K562 (cell line): ENCODE results near the gene SDE2. TPM values are rescaled to one million over a fixed set of nuclear protein-coding genes. Genes with fewer than 3 reads are reported as not detected.

ENCODE experiments used
- ARID4B ChIP-seq: sonication (generic); formaldehyde crosslinking; IDR thresholded peaks from 2 replicates; pipeline ENCODE4 v1.8.0; 2022; ENCODE audit warnings: mild to moderate bottlenecking, missing genetic modification reagents
- CREB3 ChIP-seq: fragments of 450-650 bp; conservative IDR thresholded peaks from 2 replicates; pipeline ENCODE4 v1.6.1; 2016; ENCODE audit warnings: missing genetic modification characterization, low read depth, mild to moderate bottlenecking, missing compliant biosample characterization, moderate library complexity
- HSF4 ChIP-seq: fragments of 250-450 bp; sonication (Bioruptor Pico); IDR thresholded peaks from 2 replicates; pipeline ENCODE4 v2.1.2; 2022; ENCODE audit warnings: mild to moderate bottlenecking, moderate library complexity, borderline replicate concordance
- ILF3 ChIP-seq: fragments of 450-650 bp; IDR thresholded peaks from 2 replicates; pipeline ENCODE4 v1.6.1; 2018; ENCODE audit warnings: antibody characterized with exemption, mild to moderate bottlenecking, moderate library complexity, borderline replicate concordance
- ILK ChIP-seq: fragments of 450-650 bp; IDR thresholded peaks from 2 replicates; pipeline ENCODE4 v1.6.1; 2016; ENCODE audit warnings: missing genetic modification characterization, low read depth, mild to moderate bottlenecking, missing compliant biosample characterization, moderate library complexity, borderline replicate concordance
- JUNB ChIP-seq: fragments of 450-650 bp; formaldehyde crosslinking; conservative IDR thresholded peaks from 2 replicates; pipeline ENCODE4 v1.4.0; 2020; ENCODE audit warnings: mild to moderate bottlenecking
- MCM7 ChIP-seq, 2 experiments: fragments of 450-650 bp; IDR thresholded peaks; 2 replicates each; pipeline ENCODE4 v1.6.1; 2016 to 2018
- POLR2H ChIP-seq: IDR thresholded peaks from 2 replicates; pipeline ENCODE4 v1.6.1; 2016; ENCODE audit warnings: missing genetic modification characterization, low read depth, mild to moderate bottlenecking, control low read depth, missing compliant biosample characterization, moderate library complexity
- SMARCA5 ChIP-seq: fragments of 450-650 bp; IDR thresholded peaks from 2 replicates; pipeline ENCODE4 v1.6.1; 2016
- SRSF1 ChIP-seq: fragments of 200-400 bp; formaldehyde crosslinking; IDR thresholded peaks from 2 replicates; pipeline ENCODE4 v1.6.1; 2017; ENCODE audit warnings: mild to moderate bottlenecking, low read depth, low read length, moderate library complexity
- SRSF3 ChIP-seq: fragments of 200-400 bp; formaldehyde crosslinking; IDR thresholded peaks from 2 replicates; pipeline ENCODE4 v1.6.1; 2016; ENCODE audit warnings: mild to moderate bottlenecking, low read length, moderate library complexity; ENCODE audit not compliant: insufficient read depth
- SUPT5H ChIP-seq: fragments of 450-650 bp; IDR thresholded peaks from 2 replicates; pipeline ENCODE4 v1.6.1; 2016
- ZBTB33 ChIP-seq: sonication (generic); formaldehyde crosslinking; IDR thresholded peaks from 2 replicates; pipeline ENCODE4 v1.8.1; 2023; ENCODE audit warnings: mild to moderate bottlenecking, missing genetic modification reagents
- polyA plus RNA-seq, 8 experiments: library from polyadenylated mRNA; depleted of rRNA in 4 of 8; stranded (reverse) in 5 of 8; unstranded in 3 of 8; fragments of >200 nt; fragmentation: Nextera tagmentation in 2 of 8; fragmentation: Illumina TruSeq in 1 of 8; extraction: Ambion mirVana in 2 of 8; extraction: Trizol in 1 of 8; gene quantifications; 2 replicates each; pipeline versions ENCODE4 v1.2.1 to v1.2.3, GENCODE V29; 2011 to 2014; ENCODE audit warnings: inconsistent platforms in 1 of 8, missing spikeins in 1 of 8
- total RNA-seq, 7 experiments: library from RNA; depleted of rRNA in 6 of 7; stranded (reverse); fragments of >200 nt in 6 of 7; fragmentation: Illumina TruSeq in 2 of 7; extraction: Trizol in 2 of 7; gene quantifications; 2 replicates each; pipeline versions ENCODE4 v1.2.1 to v1.2.3, GENCODE V29; 2011 to 2021; ENCODE audit warnings: low replicate concordance in 1 of 7
- TF ChIP-seq, protein P1 (sequence below): sonication (generic); formaldehyde crosslinking; IDR thresholded peaks from 2 replicates; pipeline ENCODE4 v1.5.0; 2020; ENCODE audit warnings: missing genetic modification reagents
- TF ChIP-seq, protein P2 (sequence below): fragments of 250-450 bp; sonication (Bioruptor Pico); IDR thresholded peaks from 2 replicates; pipeline ENCODE4 v1.5.0; 2020; ENCODE audit warnings: mild to moderate bottlenecking

Gene SDE2
- total and polyA plus RNA-seq, 9 of the 15 experiments (the other 6 are each of a cell fraction or from before 2014, with no cell fraction given), result 14.3 to 62.3 (median 46.0) TPM

- no peak for TF ChIP-seq SRSF3
- no peak for TF ChIP-seq ARID4B
- peak; percentile 96 for TF ChIP-seq ZBTB33 (CRISPR knock-in tag)
- TF ChIP-seq SMARCA5, result no peak
- TF ChIP-seq, protein P1, sequence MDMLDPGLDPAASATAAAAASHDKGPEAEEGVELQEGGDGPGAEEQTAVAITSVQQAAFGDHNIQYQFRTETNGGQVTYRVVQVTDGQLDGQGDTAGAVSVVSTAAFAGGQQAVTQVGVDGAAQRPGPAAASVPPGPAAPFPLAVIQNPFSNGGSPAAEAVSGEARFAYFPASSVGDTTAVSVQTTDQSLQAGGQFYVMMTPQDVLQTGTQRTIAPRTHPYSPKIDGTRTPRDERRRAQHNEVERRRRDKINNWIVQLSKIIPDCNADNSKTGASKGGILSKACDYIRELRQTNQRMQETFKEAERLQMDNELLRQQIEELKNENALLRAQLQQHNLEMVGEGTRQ (CRISPR knock-in tag), result no peak
- TF ChIP-seq, protein P2, sequence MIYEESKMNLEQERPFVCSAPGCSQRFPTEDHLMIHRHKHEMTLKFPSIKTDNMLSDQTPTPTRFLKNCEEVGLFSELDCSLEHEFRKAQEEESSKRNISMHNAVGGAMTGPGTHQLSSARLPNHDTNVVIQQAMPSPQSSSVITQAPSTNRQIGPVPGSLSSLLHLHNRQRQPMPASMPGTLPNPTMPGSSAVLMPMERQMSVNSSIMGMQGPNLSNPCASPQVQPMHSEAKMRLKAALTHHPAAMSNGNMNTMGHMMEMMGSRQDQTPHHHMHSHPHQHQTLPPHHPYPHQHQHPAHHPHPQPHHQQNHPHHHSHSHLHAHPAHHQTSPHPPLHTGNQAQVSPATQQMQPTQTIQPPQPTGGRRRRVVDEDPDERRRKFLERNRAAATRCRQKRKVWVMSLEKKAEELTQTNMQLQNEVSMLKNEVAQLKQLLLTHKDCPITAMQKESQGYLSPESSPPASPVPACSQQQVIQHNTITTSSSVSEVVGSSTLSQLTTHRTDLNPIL (CRISPR knock-in tag), result no peak
- TF ChIP-seq HSF4 (CRISPR knock-in tag), result no peak
- TF ChIP-seq ILF3, result no peak
- no peak for TF ChIP-seq SRSF1
- no peak for TF ChIP-seq MCM7 (IDR thresholded peaks at IDR 0.05)
- TF ChIP-seq JUNB (CRISPR knock-in tag), result no peak
- TF ChIP-seq POLR2H (tag), result no peak
- peak; percentile 29; the same call in 1 of the 2 replicates for TF ChIP-seq SUPT5H
- TF ChIP-seq CREB3 (tag), result no peak
- TF ChIP-seq ILK (tag), result no peak
Observed at GRCh38 chr1:225974454-225974853, 24.7 kb downstream of the SDE2 start (continued).
